ENCODE results near the gene LRP1B. TPM values are rescaled to one million over a fixed set of nuclear protein-coding genes. Genes with fewer than 3 reads are reported as not detected.

The LRP1B gene
- total RNA-seq, 1 donor from 2014 or later, result 1.7 TPM

GRCh38 chr2:140498360-140498759, 1632.5 kb downstream of the LRP1B start:
- Mint-ChIP-seq H3K4me3 (no peak overlapping the region), H3K27ac (no peak overlapping the region), H3K36me3 (no peaks in the 10 kb centered on the region), H3K27me3 (ENCODE audit: low read depth) (no peaks in the 10 kb centered on the region), H3K9me3 (no peaks in the 10 kb centered on the region), H3K4me1 (no peaks in the 10 kb centered on the region)
- no peak for DNase-seq (ENCODE audit: low spot score in 2 of 2, unreplicated experiment in 2 of 2)
- no peak for TF ChIP-seq CTCF (IDR thresholded peaks at IDR 0.05; ENCODE audit: unreplicated experiment)

GRCh38 chr2:140496714-140497113, 1634.1 kb downstream of the LRP1B start:
- Mint-ChIP-seq H3K9me3 (no peaks in the 10 kb centered on the region), H3K4me1 (peaks cover 5% of the 10 kb centered on the region), H3K27me3 (ENCODE audit: low read depth) (no peaks in the 10 kb centered on the region), H3K36me3 (no peaks in the 10 kb centered on the region), H3K27ac (no peak overlapping the region), H3K4me3 (no peak overlapping the region)
- no peak for TF ChIP-seq CTCF (IDR thresholded peaks at IDR 0.05; ENCODE audit: unreplicated experiment)
- no peak for DNase-seq (ENCODE audit: low spot score in 2 of 2, unreplicated experiment in 2 of 2)

DNA sequence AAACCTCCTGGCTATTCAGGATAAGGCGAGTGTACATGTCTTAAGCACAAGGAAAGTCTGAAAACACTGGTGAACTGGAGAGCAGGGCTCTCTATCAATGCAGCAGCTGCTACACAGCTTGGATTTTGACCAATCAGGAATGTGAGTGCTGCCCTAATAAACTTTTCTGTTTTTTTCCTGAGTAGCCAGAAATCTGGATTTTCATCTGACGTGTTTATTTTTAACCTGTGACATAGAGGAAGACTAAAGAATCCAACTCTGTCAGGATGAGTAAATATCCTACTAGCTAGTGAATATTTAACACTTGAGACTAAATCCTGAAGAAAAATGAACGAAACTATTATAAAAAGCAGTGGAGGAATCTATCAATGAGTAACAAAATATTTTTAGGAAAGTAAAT, 1638.9 kb downstream of the LRP1B start:
- DNase-seq (ENCODE audit: low spot score in 2 of 2, unreplicated experiment in 2 of 2), result no peak
- Mint-ChIP-seq H3K27ac (no peak overlapping the region), H3K27me3 (ENCODE audit: low read depth) (no peaks in the 10 kb centered on the region), H3K36me3 (no peaks in the 10 kb centered on the region), H3K9me3 (no peaks in the 10 kb centered on the region), H3K4me3 (no peak overlapping the region), H3K4me1 (peaks cover 6% of the 10 kb centered on the region)
- TF ChIP-seq CTCF (IDR thresholded peaks at IDR 0.05; ENCODE audit: unreplicated experiment), result no peak

DNA sequence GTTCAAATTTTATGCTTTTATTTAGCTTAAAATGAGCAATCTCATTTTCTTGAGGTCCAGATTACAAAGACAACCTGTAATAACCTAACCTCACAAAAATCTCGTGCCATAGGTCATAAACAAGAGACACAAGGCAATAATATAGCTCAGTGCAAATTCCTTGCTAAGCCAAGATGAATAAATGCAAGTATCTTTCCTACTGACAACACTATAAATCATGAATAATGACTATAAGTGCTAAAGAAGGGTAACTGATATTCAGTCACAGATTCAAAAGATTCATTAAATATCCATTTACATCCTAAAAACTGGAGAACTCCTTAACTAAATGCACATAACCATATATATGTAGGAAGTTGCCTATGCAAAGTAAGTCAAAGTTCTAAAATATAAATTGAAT, 1641.6 kb downstream of the LRP1B start:
- Mint-ChIP-seq H3K4me3 (no peak overlapping the region), H3K27ac (no peak overlapping the region), H3K4me1 (peaks cover 6% of the 10 kb centered on the region), H3K27me3 (ENCODE audit: low read depth) (no peaks in the 10 kb centered on the region), H3K36me3 (no peaks in the 10 kb centered on the region), H3K9me3 (no peaks in the 10 kb centered on the region)
- no peak for TF ChIP-seq CTCF (IDR thresholded peaks at IDR 0.05; ENCODE audit: unreplicated experiment)
- DNase-seq (ENCODE audit: low spot score in 2 of 2, unreplicated experiment in 2 of 2), result no peak

GRCh38 chr2:140481136-140481535, 1649.7 kb downstream of the LRP1B start:
- Mint-ChIP-seq H3K27ac (no peak overlapping the region), H3K4me1 (no peaks in the 10 kb centered on the region), H3K9me3 (no peaks in the 10 kb centered on the region), H3K36me3 (no peaks in the 10 kb centered on the region), H3K4me3 (no peak overlapping the region), H3K27me3 (ENCODE audit: low read depth) (no peaks in the 10 kb centered on the region)
- no peak for DNase-seq (ENCODE audit: low spot score in 2 of 2, unreplicated experiment in 2 of 2)
- TF ChIP-seq CTCF (IDR thresholded peaks at IDR 0.05; ENCODE audit: unreplicated experiment), result no peak

DNA sequence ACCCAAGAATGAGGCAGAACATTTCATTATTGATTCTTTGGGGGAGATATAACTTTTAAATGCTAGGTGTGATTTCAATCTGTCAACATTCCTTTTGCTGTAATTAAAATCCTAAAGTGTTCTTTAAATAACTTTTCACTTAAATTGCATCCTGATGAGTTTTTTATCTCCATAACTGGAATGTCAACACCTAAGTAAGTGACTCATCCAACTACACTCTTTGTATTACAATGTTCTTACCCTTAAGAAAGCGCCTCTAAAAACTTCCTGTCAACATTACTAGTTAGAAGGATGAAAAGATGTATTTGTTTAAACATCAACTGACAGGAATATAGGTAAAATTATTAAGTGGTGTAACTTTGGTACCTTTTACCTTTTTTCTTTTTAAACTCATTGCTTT, 1657.0 kb downstream of the LRP1B start:
- H3K27ac Mint-ChIP-seq, result no peak overlapping the region
- peaks cover 3% of the 10 kb centered on the region for H3K4me1 Mint-ChIP-seq
- no peak for TF ChIP-seq CTCF (IDR thresholded peaks at IDR 0.05; ENCODE audit: unreplicated experiment)
- no peak for DNase-seq (ENCODE audit: low spot score in 2 of 2, unreplicated experiment in 2 of 2)
- H3K4me3 Mint-ChIP-seq, result no peak overlapping the region
- H3K9me3 Mint-ChIP-seq, result no peaks in the 10 kb centered on the region
- H3K27me3 Mint-ChIP-seq (ENCODE audit: low read depth), result no peaks in the 10 kb centered on the region
- no peaks in the 10 kb centered on the region for H3K36me3 Mint-ChIP-seq
